Chondrocyte (in vitro differentiated cells): Measurements from ENCODE around the gene TGFB2. TPM values are rescaled to one million over a fixed set of nuclear protein-coding genes. Genes with fewer than 3 reads are reported as not detected.

Experiments used
- DNase-seq: peaks from one replicate; pipeline ENCODE4 v3.0.0; 2021; ENCODE audit warnings: mixed read lengths, low spot score
- H3K27ac Mint-ChIP-seq: one replicate; pipeline ENCODE4 v1.8.0; 2021; ENCODE audit warnings: mild to moderate bottlenecking, moderate library complexity, mixed read lengths; ENCODE audit not compliant: unreplicated experiment
- H3K27me3 Mint-ChIP-seq: 2 replicates; pipeline ENCODE4 v1.8.0; 2021; ENCODE audit warnings: low read depth, mixed read lengths
- H3K36me3 Mint-ChIP-seq: 2 replicates; pipeline ENCODE4 v1.8.0; 2021; ENCODE audit warnings: low read depth, mixed read lengths
- H3K4me1 Mint-ChIP-seq: 2 replicates; pipeline ENCODE4 v1.8.0; 2021; ENCODE audit warnings: low read depth, mild to moderate bottlenecking, mixed read lengths
- H3K4me3 Mint-ChIP-seq: one replicate; pipeline ENCODE4 v1.8.0; 2021; ENCODE audit warnings: mild to moderate bottlenecking, moderate library complexity, mixed read lengths; ENCODE audit not compliant: unreplicated experiment
- H3K9me3 Mint-ChIP-seq: 2 replicates; pipeline ENCODE4 v1.8.0; 2021; ENCODE audit warnings: low read depth, mixed read lengths
- CTCF ChIP-seq: fragments of 200-600 bp; sonication (generic); IDR thresholded peaks from 2 replicates; pipeline ENCODE4 v1.5.0; 2021; ENCODE audit warnings: antibody characterized with exemption, mild to moderate bottlenecking, moderate library complexity
- total RNA-seq: library from RNA; stranded (reverse); gene quantifications from 3 replicates; pipeline ENCODE4 v1.2.1, GENCODE V29; 2021

TGFB2 gene
- total RNA-seq, 1 donor from 2014 or later = 226 TPM

- Mint-ChIP-seq H3K9me3 (peaks cover 7% of the 10 kb centered on the region), H3K27ac (peak overlapping the region; percentile 34)
Measured at GRCh38 chr1:218430822-218431221, 85.7 kb downstream of the TGFB2 start.

GRCh38 chr1:218431476-218431875 is 86.3 kb downstream of the TGFB2 start:
- Mint-ChIP-seq H3K4me3 (no peak overlapping the region), H3K4me1 (peaks cover 46% of the 10 kb centered on the region), H3K36me3 (peaks cover 23% of the 10 kb centered on the region), H3K9me3 (peaks cover 7% of the 10 kb centered on the region), H3K27ac (peak overlapping the region; percentile 18), H3K27me3 (no peaks in the 10 kb centered on the region)
- no peak for DNase-seq
- no peak for TF ChIP-seq CTCF

More at GRCh38 chr1:218430822-218431221, 85.7 kb downstream of the TGFB2 start:
- no peak for DNase-seq
- no peak overlapping the region for H3K4me3 Mint-ChIP-seq
- no peak for TF ChIP-seq CTCF
- H3K36me3 Mint-ChIP-seq = peaks cover 18% of the 10 kb centered on the region
- H3K4me1 Mint-ChIP-seq = peaks cover 52% of the 10 kb centered on the region
- H3K27me3 Mint-ChIP-seq = no peaks in the 10 kb centered on the region

GRCh38 chr1:218433744-218434143 is 88.6 kb downstream of the TGFB2 start:
- H3K27ac Mint-ChIP-seq = peak overlapping the region; percentile 79
- DNase-seq = no peak
- peaks cover 47% of the 10 kb centered on the region for H3K4me1 Mint-ChIP-seq
- peaks cover 5% of the 10 kb centered on the region for H3K9me3 Mint-ChIP-seq
- peaks cover 35% of the 10 kb centered on the region for H3K36me3 Mint-ChIP-seq
- no peaks in the 10 kb centered on the region for H3K27me3 Mint-ChIP-seq
- no peak overlapping the region for H3K4me3 Mint-ChIP-seq
- no peak for TF ChIP-seq CTCF

- peaks cover 50% of the 10 kb centered on the region for H3K4me1 Mint-ChIP-seq
- no peak for TF ChIP-seq CTCF
- no peak overlapping the region for H3K27ac Mint-ChIP-seq
- DNase-seq = no peak
- H3K4me3 Mint-ChIP-seq = no peak overlapping the region
- no peaks in the 10 kb centered on the region for H3K9me3 Mint-ChIP-seq
- H3K36me3 Mint-ChIP-seq = peaks cover 36% of the 10 kb centered on the region
- no peaks in the 10 kb centered on the region for H3K27me3 Mint-ChIP-seq
Measured at GRCh38 chr1:218435528-218435927, 90.4 kb downstream of the TGFB2 start.

- no peak overlapping the region for H3K4me3 Mint-ChIP-seq
- peaks cover 43% of the 10 kb centered on the region for H3K4me1 Mint-ChIP-seq
- no peak for DNase-seq
- no peaks in the 10 kb centered on the region for H3K9me3 Mint-ChIP-seq
- peaks cover 42% of the 10 kb centered on the region for H3K36me3 Mint-ChIP-seq
- no peak for TF ChIP-seq CTCF
- no peak overlapping the region for H3K27ac Mint-ChIP-seq
- H3K27me3 Mint-ChIP-seq = no peaks in the 10 kb centered on the region
Measured at GRCh38 chr1:218436346-218436745, 91.2 kb downstream of the TGFB2 start.
